NCI-H1930 (cell line): Measurements from ENCODE around the gene VSX2.

Experiments
- DNase-seq, 2 experiments: peaks; one replicate each; lab custom pipeline; 2025; lab: John Stamatoyannopoulos, UW

VSX2 gene

DNA sequence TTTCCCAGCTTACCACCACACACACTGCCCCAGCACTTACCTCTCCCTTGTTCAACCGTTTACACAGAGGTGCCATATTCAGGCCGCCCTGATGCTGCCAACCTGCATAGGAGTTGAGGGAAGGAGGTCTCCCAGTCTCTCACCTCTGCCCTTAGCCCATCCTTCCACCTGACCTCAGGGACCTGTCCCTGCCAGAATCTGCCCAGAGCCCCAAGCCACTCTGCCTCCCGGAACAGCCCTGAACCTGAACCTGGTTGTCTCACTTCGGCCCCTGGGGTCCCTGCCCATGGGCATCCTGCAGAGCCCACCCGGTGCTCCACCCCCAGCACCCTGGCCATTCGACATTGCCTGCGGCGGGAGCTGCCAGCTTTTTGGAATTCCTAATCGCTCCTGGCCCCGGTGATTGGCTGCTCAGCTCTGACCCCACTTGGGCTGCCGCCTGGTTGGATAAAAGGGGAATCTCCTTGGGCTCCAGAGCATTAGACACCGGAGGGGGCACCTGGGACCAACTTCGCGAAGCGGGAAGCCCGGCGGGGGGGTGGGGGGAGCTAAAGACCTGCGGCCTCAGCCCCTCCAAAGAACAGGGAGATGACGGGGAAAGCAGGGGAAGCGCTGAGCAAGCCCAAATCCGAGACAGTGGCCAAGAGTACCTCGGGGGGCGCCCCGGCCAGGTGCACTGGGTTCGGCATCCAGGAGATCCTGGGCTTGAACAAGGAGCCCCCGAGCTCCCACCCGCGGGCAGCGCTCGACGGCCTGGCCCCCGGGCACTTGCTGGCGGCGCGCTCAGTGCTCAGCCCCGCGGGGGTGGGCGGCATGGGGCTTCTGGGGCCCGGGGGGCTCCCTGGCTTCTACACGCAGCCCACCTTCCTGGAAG is at the start of gene VSX2:
TSS of gene VSX2 (plus strand) at position 476 of the 874 bp plus-strand sequence. CDS start at position 589, 113 bp downstream.
- DNase-seq = no peak

DNA sequence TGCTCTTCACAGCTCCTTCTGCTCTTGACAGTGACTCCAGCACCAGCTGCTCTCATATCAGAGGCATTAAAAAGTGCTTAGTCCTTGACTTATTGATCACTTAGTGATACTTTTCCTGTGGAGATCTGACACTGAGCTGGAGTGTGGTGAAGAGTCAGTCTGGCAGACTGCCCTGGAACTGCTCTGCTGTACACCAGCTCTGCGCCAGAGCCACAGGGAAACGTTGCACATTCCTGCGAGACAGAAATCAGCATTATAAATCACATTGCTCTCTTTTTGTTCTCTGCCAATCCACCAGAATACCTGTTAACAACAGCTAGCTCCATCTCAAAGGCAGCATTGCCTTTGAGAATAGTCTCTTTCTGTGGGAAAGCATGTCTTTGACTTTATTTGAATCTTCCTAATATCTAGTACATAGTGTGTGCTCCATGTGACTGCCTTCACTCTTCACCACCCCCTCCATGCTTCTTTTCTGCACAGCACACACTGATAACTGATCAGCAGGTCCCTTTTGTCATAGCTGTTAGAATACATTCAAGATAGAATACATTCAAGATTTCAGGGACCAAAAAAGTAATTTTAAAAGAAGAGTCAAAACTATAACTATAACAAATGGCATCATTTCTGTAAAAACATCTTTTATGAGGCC is 48.2 kb upstream of the VSX2 start:
- DNase-seq = no peak

DNA sequence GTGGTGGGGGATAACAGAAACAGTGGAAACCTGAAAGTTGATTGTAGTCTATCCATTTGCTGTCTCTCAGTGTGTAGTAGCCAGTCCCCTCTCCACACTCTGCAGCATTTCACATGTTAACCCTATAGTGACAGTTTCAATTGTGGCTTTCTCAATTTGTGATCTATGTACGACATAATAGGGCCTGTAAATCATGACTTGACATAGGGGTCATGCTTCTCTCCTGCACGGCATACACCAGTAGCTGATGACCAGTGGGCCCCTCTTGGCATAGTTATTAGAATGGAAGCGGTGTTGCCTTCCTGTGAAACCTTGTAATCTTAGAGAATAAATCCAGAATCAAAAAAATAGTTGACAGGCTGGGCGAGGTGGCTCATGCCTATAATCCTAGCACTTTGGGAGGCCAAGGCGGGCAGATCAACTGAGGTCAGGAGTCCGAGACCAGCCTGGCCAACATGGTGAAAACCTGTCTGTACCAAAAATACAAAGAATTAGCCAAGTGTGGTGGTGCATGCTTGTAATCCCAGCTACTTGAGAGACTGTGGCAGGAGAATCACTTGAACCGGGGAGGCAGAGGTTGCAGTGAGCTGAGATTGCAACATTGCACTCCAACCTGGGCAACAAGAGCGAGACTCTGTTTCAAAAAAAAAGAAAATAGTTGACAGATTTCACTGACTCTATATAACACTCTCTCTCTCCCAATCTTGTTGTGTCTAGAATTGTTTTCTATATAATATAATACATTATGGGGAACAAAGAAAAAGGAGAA is 44.6 kb upstream of the VSX2 start:
- no peak for DNase-seq

DNA sequence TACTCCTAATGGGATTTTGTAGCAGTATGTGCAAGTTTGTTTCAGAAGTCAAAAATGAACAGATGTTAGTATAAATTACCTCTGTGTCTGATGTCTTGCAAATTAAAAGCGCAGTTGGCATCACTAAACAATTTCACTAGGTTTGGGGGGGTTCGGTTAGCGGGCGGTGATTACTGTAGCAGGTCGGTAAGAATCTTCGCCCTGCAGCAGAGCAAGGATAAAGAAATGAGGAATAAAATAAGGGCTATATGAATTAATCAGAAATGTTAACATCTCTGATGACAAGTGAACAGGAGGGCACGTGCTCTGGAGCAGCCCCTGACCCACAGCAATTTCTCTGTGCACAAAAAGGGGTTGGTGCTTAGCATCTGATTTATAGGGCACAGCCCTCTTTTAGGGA is 43.6 kb upstream of the VSX2 start:
- no peak for DNase-seq

DNA sequence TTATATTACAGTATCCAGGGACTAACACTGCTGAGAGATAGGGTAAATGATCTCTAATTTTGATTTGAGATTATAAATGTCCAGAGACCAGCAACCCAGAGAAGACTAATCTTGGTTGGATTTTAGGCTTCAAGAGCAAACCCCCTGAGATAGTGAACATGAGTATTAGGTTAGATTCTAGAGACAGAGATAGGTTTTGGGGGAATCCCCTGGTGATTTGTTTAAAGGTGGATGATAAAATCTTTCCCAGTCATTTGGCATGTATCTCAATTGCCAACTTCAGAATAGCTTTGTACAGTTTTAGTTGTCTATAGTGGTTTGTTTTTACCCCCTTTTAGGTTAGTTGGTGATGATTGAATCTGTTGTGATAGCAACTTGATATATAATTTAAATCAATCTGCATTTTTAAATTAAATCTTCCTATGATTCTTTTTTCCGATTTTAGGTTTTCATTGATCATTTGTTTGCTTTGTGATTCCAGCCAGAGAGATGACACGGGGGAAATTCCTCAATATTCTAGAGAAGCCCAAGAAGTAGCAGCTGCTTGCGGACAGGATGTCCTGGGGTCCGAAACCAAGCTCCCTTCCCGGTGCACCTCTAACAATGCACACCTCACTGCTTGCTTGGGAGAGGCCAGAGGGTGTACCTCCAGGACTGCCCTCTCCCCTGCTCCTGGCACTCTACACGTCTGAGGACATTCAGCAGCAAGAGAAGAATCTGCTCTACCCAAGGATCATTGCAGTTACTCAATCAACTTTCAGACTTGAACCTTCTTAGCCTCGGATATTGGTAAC is 40.6 kb upstream of the VSX2 start:
- DNase-seq = no peak

DNA sequence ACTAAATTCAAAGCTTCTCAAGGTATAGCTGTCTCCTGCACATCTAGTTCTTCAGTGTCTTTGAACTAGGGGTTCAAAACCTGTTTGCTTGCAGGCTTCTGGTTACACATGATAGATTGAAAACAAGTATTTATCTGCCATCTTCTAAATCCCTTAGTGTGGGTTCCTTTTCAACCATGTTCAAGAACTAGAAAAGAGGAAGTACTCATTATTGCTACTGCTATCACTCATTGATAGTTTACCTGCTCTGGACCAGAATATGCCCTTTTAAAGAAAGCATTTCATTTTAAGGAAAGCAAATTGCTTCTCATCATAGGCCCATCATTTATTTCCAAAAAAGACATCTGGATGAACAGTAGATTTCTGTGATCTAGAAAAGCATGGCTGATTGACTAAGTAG is 37.1 kb upstream of the VSX2 start:
- no peak for DNase-seq

DNA sequence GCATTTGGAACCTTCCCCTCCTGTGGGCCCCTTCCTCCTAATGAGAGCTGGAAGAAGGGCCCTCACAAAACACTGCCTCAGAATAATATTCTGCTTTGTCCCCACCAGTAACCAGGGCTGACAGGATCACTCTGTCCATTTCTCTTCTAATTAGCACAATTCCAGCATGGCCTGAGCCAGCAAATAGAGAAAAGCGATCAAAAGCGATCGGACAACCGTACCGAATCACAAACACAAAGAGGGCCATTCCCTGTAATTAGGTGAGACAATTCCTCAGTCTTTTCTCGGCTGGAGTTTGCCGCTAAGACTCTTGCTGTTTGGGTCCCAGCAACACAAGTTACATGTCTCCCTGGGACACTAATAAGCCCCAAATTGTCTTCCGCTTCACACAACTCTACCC is 35.6 kb upstream of the VSX2 start:
- DNase-seq = no peak

DNA sequence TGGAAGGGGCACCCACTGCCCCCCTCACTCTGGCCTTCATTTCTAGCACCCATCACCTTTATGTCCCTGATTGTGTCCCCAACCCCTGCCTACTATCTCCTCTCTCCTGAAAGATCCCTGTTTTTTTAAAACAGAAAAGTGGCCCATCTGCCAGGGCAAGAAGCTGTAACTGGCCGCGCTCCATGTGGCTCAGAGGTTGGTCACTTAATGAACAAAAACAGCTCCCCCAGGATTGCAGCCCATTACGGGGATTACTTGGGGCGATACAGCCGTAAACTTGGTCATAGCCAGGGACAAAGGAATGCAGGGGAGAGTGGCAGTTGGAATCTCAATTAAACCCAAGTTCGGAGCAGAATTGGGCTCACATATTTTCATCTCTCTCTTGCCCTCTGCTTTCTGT is 34.8 kb upstream of the VSX2 start:
- DNase-seq = no peak

DNA sequence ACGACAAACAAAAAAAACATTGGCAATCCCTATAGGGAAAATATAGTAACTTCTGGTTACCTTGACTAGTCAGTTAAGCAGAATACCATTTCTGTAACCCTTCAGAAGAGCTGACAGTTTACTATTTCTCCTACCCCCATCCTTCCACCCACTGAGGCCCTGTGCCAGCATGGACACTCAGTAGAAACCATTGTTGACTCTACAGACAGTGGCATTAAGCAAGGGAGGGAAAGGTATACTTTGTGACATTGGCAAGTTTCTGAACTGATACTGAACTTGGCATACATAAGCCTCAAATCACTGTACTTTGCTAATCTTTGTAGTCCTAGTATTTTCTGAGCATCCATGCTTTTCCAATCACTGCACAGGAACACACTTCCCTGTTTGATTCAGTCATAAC is 33.4 kb upstream of the VSX2 start:
- no peak for DNase-seq

DNA sequence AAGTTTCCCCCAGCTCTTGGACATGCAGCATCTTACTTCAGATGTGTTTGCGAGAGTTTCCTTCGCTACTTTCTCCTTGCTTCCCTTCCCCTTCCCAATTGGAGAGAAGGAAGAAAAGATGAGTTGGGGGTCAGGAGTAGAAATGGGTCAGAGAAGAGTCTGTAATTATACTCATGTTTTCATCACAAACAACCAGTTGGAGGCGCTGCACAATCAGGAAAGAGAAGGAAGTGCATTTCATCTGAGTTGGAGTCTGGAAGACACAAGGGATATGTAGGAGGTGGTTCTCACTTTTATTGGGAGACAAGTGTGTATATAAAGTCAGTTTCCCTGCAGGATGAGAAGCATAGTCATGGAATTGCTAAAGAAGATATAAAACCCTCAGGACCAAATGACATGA is 31.3 kb upstream of the VSX2 start:
- DNase-seq = no peak

DNA sequence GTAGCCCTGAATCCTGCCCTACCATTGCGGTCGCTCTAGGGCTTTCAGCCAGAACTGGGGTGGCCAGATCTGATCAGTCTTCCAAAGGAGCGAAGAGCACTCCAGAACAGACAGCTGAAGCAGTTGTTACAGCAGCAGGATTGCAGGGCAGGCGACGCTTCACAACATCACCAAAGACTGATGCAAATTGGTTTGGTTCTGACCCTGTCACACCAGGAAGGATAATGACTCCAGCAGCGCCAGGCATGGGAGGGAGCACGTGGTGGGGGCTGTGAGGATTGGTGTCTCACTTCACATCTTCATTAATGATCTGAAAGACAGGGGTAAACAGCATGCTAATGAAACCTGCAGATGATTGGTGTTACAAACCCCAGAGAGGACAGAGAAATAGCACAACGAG is 30.6 kb upstream of the VSX2 start:
- no peak for DNase-seq

DNA sequence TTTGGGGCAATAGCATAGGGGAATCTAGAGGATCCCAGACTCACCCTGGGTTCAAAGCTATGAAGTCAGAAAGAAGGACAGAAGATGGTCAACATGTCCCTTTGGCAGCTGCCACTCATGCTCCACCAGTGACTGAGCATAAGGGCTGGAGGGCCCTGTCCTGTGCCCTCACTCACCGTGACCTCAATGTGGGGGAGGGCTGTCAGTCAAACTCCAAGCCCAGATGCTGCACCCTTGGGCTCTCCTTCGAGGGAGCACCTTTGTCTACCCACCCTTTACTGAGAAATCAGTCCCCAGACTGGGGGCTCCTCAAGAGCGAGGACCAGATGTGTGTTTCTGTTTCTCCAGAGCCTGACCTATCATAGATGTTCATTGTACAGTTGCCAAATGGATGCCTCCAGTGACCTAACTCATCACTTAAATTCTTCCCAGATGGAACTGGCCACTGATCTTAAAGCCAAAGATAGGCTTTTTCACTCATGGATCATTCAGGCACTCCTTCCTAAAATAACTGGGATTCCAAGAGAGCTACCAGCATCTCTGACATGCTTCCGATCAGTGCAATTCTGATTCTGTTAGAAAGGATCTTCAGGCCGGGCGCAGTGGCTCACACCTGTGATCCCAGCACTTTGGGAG is 27.2 kb upstream of the VSX2 start:
- no peak for DNase-seq

DNA sequence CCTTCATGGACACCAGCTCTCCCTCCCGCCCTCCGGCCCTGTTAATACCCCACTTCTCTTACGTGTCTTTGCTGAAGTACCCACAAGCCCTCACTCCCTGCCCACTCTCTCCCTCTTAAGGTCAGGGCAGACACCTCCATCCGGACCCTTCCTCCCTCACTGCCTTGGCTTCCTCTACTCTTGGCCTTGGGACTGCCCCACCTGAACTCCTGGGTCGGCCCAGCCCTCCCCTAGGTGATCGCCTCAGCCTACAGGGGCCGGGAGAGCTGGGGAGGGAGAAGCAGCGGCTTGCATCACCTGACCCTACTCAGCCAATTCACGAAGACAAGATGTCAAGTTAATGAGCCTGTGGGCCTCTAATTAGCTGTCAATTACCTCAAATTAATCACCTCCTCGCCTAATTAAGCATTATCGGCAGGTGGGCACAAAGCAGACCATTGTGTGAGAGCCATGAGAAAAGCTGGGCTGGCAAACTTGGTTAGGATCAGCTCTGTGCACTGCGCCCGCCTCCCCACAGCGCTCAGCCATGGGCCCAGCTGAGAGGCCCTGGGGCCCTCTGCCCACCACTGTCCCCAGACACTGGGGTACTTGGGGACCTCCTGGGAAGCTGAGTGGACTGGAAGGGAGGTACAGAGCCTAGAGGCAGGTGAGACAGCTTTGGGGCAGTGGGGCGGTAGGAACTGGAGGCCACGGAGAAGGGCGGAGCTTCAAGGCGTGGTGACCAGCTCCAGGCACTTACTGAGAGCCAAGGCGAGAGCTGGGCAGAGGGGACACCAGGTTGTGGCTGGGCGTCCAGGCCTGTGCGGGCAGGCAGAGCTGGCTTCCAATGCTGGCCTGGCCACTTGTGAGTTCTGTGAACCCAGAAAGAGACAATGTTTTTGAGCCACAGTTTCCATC is 25.1 kb upstream of the VSX2 start:
- DNase-seq = no peak

DNA sequence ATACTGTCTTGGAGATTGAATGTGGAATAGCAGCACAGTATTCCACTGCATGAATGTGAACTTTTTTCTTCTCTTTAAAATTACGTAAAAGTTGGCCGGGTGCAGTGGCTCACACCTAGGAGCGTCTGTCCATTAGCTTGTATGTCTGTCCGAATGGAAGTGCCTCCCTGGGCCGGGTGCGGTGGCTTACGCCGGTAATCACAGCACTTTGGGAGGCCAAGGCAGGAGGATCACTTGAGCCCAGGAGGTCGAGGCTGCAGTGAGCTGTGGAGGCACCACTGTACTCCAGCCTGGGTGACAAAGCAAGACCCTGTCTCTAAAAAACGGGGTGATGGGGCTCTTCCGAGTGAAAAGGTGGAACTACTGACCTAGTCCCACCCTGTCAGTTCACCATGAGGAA is 22.6 kb upstream of the VSX2 start:
- DNase-seq = no peak

DNA sequence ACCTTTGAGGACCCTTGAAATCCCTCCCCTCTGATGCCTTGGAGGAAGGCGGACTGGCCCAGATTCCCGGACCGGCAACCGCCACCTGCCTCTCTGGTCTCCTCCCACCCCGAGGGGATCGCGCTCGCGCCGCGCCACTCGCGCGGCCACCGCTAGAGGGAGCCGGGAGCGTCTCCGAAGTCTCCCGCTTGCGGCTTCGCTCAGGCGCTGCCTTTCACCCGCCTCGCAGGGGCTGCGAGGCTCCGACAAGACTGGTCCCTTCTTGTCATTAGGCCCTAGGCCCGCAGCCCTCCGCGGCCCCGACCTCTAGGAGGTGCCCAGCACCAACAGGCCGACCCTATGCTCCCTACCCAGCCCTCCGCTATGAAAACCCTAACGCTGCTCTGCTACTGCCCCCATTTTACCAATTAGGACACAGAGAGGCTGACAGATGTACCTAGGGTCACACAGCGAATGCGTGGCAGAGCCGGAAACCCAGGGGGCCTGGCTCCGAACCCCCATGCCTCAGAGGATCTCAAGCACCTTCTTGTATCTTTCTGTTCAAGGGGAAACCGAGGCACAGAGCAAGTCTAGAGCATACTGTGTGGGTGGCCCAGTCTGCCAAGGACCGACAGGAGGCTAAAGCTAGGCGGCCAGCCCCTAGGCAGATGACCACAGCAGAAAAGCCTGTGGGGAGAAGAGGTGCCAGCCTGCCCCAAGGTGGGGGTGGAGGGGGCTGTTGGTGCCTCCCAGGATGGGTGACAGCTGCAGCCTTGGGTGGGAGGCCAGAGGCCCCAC is 21.4 kb upstream of the VSX2 start:
- DNase-seq = peak; percentile 42 to 61

DNA sequence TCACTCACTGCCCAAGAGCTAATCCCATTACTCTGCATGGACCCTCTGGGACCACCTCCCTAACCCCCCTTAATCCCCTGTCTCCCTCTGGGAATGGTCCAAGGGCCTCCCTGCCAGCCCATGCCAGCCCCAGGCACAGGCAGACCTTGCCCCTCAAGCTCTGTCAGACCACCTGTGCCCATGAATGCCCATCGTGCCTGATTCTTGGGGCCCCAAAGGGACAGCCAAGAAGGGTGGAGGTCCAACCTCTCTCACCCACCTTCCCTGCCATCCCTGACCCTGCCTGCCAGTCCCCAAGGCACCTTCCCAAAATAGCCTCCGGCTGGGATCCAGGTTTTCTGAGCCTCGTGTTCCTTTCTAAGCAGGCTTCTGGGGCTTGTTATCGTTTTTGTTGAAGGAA is 20.8 kb upstream of the VSX2 start:
- DNase-seq = no peak

DNA sequence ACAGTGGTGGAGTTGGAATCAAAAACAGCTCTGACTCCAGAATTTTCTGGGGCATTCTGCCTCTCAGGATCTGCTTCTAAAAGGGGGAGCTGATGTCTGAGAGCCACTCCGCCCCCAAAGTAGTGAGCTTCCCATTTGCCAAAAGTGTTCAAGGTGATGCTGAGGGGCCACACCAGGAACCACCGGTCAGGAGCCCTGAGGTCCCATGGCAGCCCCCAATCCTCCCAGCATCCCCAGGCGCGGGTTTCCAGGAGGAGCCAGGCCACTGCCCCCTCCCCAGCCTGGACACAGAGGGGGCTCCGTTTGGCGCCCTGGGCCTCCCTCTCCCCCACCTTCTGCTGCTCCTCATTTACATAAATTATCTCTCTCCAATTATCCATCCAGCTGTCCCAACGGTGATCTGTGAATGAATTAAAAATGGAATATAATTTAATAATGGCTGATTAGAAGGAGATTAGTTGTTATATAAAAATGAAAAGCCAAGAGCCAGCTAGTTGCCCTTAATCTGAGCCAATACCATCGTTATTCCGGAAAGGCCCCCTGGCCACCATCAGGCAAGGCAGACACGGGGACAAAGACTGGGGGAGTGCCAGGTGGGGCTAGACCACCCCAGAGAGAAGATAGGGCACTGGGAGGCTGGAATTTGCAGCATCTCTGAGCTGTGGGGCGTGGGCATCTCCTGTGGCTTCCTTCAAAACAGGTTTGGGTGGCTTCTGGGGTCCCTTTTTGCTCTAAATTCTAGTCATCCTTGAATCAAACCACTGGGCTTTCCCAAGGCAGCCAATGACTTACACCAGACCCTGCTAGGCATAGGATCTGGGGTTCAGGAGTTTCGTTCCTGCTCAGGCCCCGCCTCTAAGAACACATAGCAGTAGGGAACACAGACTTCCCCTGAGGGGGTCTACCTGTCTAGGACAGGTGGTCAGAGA is 19.7 kb upstream of the VSX2 start:
- DNase-seq = no peak

DNA sequence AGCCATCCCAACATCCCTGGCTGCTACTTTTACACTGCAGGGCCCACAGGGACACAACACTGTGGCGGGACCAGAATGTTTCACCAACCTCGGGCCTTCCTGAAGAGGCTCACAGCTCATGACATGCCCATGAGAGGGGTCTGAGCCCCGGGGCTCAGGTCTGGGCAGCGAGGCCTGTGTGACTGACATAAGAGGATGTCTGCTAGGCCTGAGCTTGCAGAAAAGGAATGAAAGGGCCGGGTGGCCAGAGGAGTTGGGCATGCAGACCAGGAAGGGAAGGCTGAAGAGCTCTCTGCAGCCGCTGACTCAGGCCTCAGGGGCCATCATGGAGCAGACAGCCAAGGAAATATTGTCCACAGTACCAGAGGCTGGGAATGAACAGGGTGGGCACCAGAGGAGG is 18.3 kb upstream of the VSX2 start:
- DNase-seq = no peak

DNA sequence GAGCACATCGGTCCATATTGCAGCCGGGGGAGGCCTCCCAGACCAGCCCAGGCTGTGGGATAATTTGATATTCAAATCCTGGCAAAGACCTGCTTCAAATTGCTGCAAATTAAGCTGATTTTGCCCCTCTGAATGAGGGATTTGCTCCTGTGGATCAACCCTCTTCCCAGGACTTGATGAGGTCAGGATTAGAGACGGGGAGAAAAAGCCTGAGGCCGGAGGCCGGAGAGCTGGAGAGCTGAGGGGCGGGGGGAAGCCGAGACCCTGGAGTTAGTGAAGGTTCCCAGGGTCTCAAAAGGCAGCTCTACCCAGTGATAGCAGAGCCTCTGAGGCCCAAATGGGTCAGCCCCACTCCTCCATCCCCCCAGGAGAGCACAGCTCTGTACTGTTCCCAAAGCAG is 17.5 kb upstream of the VSX2 start:
- no peak for DNase-seq
